Measurements from ENCODE around the gene LEF1. TPM values are rescaled to one million over a fixed set of nuclear protein-coding genes. Genes with fewer than 3 reads are reported as not detected.

LEF1 gene
- total RNA-seq, 1 donor from 2014 or later, result 0.41 TPM

DNA sequence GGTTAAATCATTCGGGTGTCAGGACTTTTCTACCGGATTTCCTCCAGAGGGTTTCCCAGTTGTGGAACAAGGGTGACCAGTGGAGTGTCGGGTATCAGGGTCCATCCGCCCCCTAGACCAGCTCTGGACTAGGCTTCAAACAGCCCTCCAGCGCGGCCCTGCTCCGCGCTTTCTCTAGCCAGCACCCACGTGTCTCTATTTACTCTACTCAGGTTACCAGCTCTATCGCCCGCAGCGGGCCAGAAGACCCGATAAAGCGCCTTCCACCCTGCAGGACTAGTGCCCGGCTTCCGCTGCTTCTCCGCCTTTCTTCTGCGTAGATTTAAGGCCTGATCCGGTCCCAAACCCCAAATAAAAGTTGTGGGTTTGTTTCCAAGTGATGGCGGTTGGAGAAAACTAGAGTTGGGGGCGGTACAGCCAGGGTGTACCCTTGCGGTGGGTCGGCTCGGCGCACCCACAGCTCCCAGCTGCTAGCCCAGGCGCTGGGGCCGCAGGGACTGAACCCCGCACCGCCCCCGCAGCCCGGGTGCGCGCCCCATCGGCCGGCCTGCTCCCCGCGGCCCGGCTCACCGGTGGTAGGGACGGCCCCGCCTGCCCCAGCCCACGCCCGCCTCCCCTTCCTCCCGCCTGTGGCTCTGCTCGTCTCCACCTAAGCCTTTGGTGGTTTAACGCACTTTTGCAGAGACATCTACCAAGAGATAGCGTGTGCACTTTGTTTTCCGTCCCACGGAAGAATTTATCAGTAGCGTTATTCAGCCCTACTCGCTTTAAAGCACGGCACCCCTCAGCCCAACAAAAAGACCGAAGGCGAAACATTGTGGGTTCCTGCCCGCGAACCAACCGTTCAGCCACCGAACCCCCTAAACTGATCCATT is 2.1 kb downstream of the LEF1 start:
- no peaks in the 10 kb centered on the region for H3K9me3 ChIP-seq (replicated peaks)
- H3K27me3 ChIP-seq (ENCODE audit: low read depth), result peaks cover 100% of the 10 kb centered on the region
- intact Hi-C loops (cut with micrococcal nuclease), result no loop called here
- H3K27ac ChIP-seq (replicated peaks), result no peak overlapping the region
- peaks cover 33% of the 10 kb centered on the region for H3K4me1 ChIP-seq
- DNase-seq, result no peak
- TF ChIP-seq, protein P1, sequence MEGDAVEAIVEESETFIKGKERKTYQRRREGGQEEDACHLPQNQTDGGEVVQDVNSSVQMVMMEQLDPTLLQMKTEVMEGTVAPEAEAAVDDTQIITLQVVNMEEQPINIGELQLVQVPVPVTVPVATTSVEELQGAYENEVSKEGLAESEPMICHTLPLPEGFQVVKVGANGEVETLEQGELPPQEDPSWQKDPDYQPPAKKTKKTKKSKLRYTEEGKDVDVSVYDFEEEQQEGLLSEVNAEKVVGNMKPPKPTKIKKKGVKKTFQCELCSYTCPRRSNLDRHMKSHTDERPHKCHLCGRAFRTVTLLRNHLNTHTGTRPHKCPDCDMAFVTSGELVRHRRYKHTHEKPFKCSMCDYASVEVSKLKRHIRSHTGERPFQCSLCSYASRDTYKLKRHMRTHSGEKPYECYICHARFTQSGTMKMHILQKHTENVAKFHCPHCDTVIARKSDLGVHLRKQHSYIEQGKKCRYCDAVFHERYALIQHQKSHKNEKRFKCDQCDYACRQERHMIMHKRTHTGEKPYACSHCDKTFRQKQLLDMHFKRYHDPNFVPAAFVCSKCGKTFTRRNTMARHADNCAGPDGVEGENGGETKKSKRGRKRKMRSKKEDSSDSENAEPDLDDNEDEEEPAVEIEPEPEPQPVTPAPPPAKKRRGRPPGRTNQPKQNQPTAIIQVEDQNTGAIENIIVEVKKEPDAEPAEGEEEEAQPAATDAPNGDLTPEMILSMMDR (IDR thresholded peaks at IDR 0.05; ENCODE audit: borderline replicate concordance), result no peak
- H3K4me3 ChIP-seq, result peak overlapping the region; percentile 71
- no peaks in the 10 kb centered on the region for H3K36me3 ChIP-seq

DNA sequence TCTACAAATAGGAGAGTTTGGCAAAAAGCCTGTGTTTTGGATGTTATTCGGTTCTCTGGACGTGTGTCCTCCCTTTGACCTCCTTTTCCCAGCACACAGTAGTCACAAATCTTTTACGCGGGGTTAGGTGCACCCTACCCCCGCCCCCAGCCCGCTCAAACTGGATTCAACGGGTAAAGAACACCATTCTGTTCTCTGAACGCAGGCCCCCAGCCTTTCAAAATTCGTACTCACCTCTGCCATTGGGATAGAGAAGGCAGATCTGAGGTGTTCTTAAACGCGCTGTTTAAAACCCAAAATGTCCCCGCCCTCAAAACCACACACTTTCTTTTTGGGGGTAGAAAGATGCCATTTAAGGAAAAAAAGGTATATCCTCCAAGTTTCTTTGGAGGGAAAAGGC is 2.7 kb downstream of the LEF1 start:
- no peak overlapping the region for H3K27ac ChIP-seq (replicated peaks)
- peak overlapping the region; percentile 71 for H3K4me3 ChIP-seq
- peaks cover 28% of the 10 kb centered on the region for H3K4me1 ChIP-seq
- peaks cover 100% of the 10 kb centered on the region for H3K27me3 ChIP-seq (ENCODE audit: low read depth)
- no peak for DNase-seq
- H3K36me3 ChIP-seq, result no peaks in the 10 kb centered on the region
- intact Hi-C loops (cut with micrococcal nuclease), result no loop called here
- TF ChIP-seq, protein P1 (IDR thresholded peaks at IDR 0.05; ENCODE audit: borderline replicate concordance), result no peak
- no peaks in the 10 kb centered on the region for H3K9me3 ChIP-seq (replicated peaks)

DNA sequence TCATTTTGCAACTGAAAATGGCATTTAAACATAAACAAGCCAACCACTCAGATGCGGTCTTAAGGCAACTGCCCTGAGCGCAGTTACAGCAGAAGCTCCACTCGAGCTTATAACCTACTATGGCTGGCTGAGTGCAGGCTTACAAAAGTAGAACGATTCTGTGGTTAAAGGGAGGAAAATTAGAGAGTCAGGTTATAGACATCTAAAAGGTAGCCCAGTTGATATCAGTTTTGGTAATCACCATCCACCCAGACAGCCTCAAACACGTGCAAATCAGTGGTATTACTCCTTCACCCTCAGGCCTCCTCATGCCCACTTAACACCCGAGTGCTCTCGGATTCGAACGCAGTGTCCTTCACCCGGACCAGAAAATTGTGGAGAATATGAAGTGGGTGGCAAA is 3.1 kb downstream of the LEF1 start:
- Histone ChIP-seq H3K36me3 (no peaks in the 10 kb centered on the region), H3K9me3 (replicated peaks) (no peaks in the 10 kb centered on the region), H3K4me1 (peaks cover 28% of the 10 kb centered on the region), H3K27me3 (ENCODE audit: low read depth) (peaks cover 100% of the 10 kb centered on the region), H3K4me3 (no peak overlapping the region), H3K27ac (replicated peaks) (no peak overlapping the region)
- TF ChIP-seq, protein P1 (IDR thresholded peaks at IDR 0.05; ENCODE audit: borderline replicate concordance), result no peak
- DNase-seq, result no peak
- intact Hi-C loops (cut with micrococcal nuclease), result no loop called here

DNA sequence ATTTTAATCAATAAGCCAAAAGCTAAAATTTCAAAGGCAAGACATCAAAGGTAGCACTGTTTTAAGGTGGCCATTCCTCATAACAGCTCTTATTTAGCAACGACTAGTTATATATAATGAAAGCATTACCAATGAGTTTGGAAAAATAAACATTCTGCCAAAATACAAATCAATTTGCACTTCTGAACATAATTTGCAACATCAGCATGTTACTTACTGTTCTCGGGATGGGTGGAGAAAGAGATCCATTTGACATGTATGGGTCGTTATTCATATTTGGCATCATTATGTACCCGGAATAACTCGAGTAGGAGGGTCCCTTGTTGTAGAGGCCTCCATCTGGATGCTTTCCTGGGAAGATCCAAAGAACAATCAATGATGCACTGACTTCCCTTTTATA is 5.4 kb downstream of the LEF1 start:
- H3K4me1 ChIP-seq, result peaks cover 18% of the 10 kb centered on the region
- no peak for DNase-seq
- TF ChIP-seq, protein P1 (IDR thresholded peaks at IDR 0.05; ENCODE audit: borderline replicate concordance), result no peak
- H3K36me3 ChIP-seq, result no peaks in the 10 kb centered on the region
- intact Hi-C loops (cut with micrococcal nuclease), result no loop called here
- no peak overlapping the region for H3K4me3 ChIP-seq
- peaks cover 100% of the 10 kb centered on the region for H3K27me3 ChIP-seq (ENCODE audit: low read depth)
- no peaks in the 10 kb centered on the region for H3K9me3 ChIP-seq (replicated peaks)
- H3K27ac ChIP-seq (replicated peaks), result no peak overlapping the region

DNA sequence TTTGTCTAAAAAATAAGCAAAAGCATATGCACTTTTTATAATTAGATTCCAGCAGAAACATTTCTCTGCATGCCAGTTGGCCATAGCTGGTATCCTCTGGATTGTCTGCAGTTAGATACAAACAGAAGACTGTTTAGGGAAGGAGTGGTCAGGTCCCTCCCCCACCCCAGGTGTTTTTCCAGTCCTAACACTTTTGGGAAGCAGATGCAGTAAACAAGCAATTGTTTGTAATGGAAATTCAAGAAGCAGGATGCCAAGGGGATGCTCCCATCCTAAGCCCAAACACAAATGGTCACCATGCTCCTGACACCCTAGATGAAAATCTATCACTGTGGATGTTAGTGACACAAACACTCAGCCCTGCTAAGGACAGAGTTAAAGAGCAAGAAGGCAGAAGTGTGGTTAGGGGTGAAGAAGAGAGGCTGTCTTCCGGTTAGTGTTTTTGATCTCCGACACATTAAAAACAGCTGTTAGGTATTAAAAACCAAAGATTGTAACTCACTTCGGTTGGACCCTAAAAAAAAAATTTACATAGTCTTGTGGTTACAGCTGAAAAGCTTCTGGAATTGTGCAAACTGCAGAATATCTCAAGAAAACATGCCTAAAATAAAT is 7.9 kb downstream of the LEF1 start:
- peaks cover 92% of the 10 kb centered on the region for H3K27me3 ChIP-seq (ENCODE audit: low read depth)
- intact Hi-C loops (cut with micrococcal nuclease), result no loop called here
- DNase-seq, result no peak

More for the DNA sequence above, 7.9 kb downstream of the LEF1 start:
- Histone ChIP-seq H3K9me3 (replicated peaks) (no peaks in the 10 kb centered on the region), H3K36me3 (no peaks in the 10 kb centered on the region), H3K27ac (replicated peaks) (no peak overlapping the region), H3K4me3 (no peak overlapping the region), H3K4me1 (no peaks in the 10 kb centered on the region)
- TF ChIP-seq, protein P1 (IDR thresholded peaks at IDR 0.05; ENCODE audit: borderline replicate concordance), result no peak
